K562 (cell line): ENCODE results near the gene SIRT3. TPM values are rescaled to one million over a fixed set of nuclear protein-coding genes. Genes with fewer than 3 reads are reported as not detected.
A peak's percentile ranks its signal among the peaks of the same experiment; 100 is the strongest.

Experiments
- ARNT ChIP-seq, 2 experiments: fragments of 450-650 bp; IDR thresholded peaks; 2 replicates each; pipeline ENCODE4 v1.6.1; 2016; ENCODE audit warnings: mild to moderate bottlenecking in 1 of 2
- BCL6 ChIP-seq: fragments of 250-450 bp; sonication (Bioruptor Pico); IDR thresholded peaks from 2 replicates; pipeline ENCODE4 v1.4.0; 2020
- DDX20 ChIP-seq: fragments of 450-650 bp; IDR thresholded peaks from 2 replicates; pipeline ENCODE4 v1.6.1; 2016; ENCODE audit warnings: missing genetic modification characterization, low read depth, mild to moderate bottlenecking, missing compliant biosample characterization, moderate library complexity
- DIDO1 ChIP-seq: fragments of 450-650 bp; IDR thresholded peaks from 2 replicates; pipeline ENCODE4 v1.6.1; 2016; ENCODE audit warnings: low read depth, missing biosample characterization, missing genetic modification characterization
- ETS2 ChIP-seq: IDR thresholded peaks from 2 replicates; pipeline ENCODE4 v1.6.1; 2016; ENCODE audit warnings: borderline replicate concordance, missing genetic modification characterization, mild to moderate bottlenecking, moderate library complexity, missing compliant biosample characterization; ENCODE audit not compliant: poor library complexity, severe bottlenecking
- ETV1 ChIP-seq: fragments of 450-650 bp; conservative IDR thresholded peaks from 2 replicates; pipeline ENCODE4 v1.6.1; 2016; ENCODE audit warnings: missing genetic modification characterization, control low read depth, low read depth, missing compliant biosample characterization
- GATAD2A ChIP-seq: fragments of 450-650 bp; IDR thresholded peaks from 2 replicates; pipeline ENCODE4 v1.6.1; 2017
- KDM5B ChIP-seq: fragments of 200-600 bp; sonication (generic); IDR thresholded peaks from 2 replicates; pipeline ENCODE4 v1.6.1; 2012; ENCODE audit warnings: low read depth, mild to moderate bottlenecking, moderate library complexity, low read length, control low read depth, inconsistent platforms; ENCODE audit not compliant: insufficient replicate concordance
- MEIS2 ChIP-seq: fragments of 450-650 bp; IDR thresholded peaks from 2 replicates; pipeline ENCODE4 v1.6.1; 2014; ENCODE audit warnings: mild to moderate bottlenecking; ENCODE audit not compliant: partially characterized antibody
- OTX1 ChIP-seq: fragments of 450-650 bp; formaldehyde crosslinking; IDR thresholded peaks from 2 replicates; pipeline ENCODE4 v1.4.0; 2022; ENCODE audit warnings: mild to moderate bottlenecking
- SIRT6 ChIP-seq: IDR thresholded peaks from one replicate; pipeline ENCODE4 v1.6.1; 2012; ENCODE audit warnings: low read depth, mild to moderate bottlenecking, control low read depth, inconsistent platforms, low read length, moderate library complexity
- SP2 ChIP-seq: IDR thresholded peaks from 2 replicates; pipeline ENCODE4 v1.6.1; 2011; ENCODE audit warnings: mild to moderate bottlenecking, low read depth, low read length, moderate library complexity; ENCODE audit not compliant: poor library complexity, severe bottlenecking; ENCODE audit errors: extremely low read depth
- STAT5B ChIP-seq: fragments of 250-450 bp; sonication (Bioruptor Pico); IDR thresholded peaks from 2 replicates; pipeline ENCODE4 v1.8.0; 2021; ENCODE audit warnings: mild to moderate bottlenecking, inconsistent platforms
- TCFL5 ChIP-seq: fragments of 250-450 bp; sonication (Bioruptor Pico); conservative IDR thresholded peaks from 2 replicates; pipeline ENCODE4 v1.6.1; 2021; ENCODE audit warnings: mild to moderate bottlenecking, moderate library complexity, matching md5 sums
- WHSC1 ChIP-seq: IDR thresholded peaks from one replicate; pipeline ENCODE4 v1.6.1; 2012; ENCODE audit warnings: low read length, control low read depth, inconsistent platforms
- ZEB2 ChIP-seq: fragments of 450-650 bp; IDR thresholded peaks from 2 replicates; pipeline ENCODE4 v1.6.1; 2016
- ZNF668 ChIP-seq: fragments of 250-450 bp; sonication (Bioruptor Pico); IDR thresholded peaks from 2 replicates; pipeline ENCODE4 v1.8.0; 2022; ENCODE audit warnings: mild to moderate bottlenecking, inconsistent platforms
- ZNF707 ChIP-seq: fragments of 250-450 bp; sonication (Bioruptor Pico); conservative IDR thresholded peaks from 2 replicates; pipeline ENCODE4 v1.8.0; 2022; ENCODE audit warnings: inconsistent platforms, mild to moderate bottlenecking, moderate library complexity
- ZNF830 ChIP-seq: fragments of 250-450 bp; sonication (Bioruptor Pico); IDR thresholded peaks from 2 replicates; pipeline ENCODE4 v1.5.0; 2021; ENCODE audit warnings: mild to moderate bottlenecking
- polyA plus RNA-seq, 8 experiments: library from polyadenylated mRNA; depleted of rRNA in 4 of 8; stranded (reverse) in 5 of 8; unstranded in 3 of 8; fragments of >200 nt; fragmentation: Nextera tagmentation in 2 of 8; fragmentation: Illumina TruSeq in 1 of 8; extraction: Ambion mirVana in 2 of 8; extraction: Trizol in 1 of 8; gene quantifications; 2 replicates each; pipeline versions ENCODE4 v1.2.1 to v1.2.3, GENCODE V29; 2011 to 2014; ENCODE audit warnings: inconsistent platforms in 1 of 8, missing spikeins in 1 of 8
- total RNA-seq, 7 experiments: library from RNA; depleted of rRNA in 6 of 7; stranded (reverse); fragments of >200 nt in 6 of 7; fragmentation: Illumina TruSeq in 2 of 7; extraction: Trizol in 2 of 7; gene quantifications; 2 replicates each; pipeline versions ENCODE4 v1.2.1 to v1.2.3, GENCODE V29; 2011 to 2021; ENCODE audit warnings: low replicate concordance in 1 of 7
- TF ChIP-seq, protein P1 (sequence below): fragments of 450-650 bp; conservative IDR thresholded peaks from 2 replicates; pipeline ENCODE4 v1.6.1; 2016; ENCODE audit warnings: missing genetic modification characterization, low read depth, mild to moderate bottlenecking, missing compliant biosample characterization, moderate library complexity
- TF ChIP-seq, protein P2 (sequence below): fragments of 200-800 bp; sonication (Bioruptor generic); IDR thresholded peaks from 2 replicates; pipeline ENCODE4 v1.6.1; 2017; ENCODE audit warnings: missing genetic modification characterization, missing compliant biosample characterization
- TF ChIP-seq, protein P3 (sequence below): fragments of 250-450 bp; sonication (Bioruptor Pico); IDR thresholded peaks from 2 replicates; pipeline ENCODE4 v1.8.0; 2022; ENCODE audit warnings: moderate library complexity, mild to moderate bottlenecking, inconsistent platforms
- TF ChIP-seq, protein P4 (sequence below): fragments of 200-800 bp; sonication (Bioruptor generic); IDR thresholded peaks from 2 replicates; pipeline ENCODE4 v1.6.1; 2017; ENCODE audit warnings: missing genetic modification characterization, missing compliant biosample characterization
- TF ChIP-seq, protein P5 (sequence below): sonication (generic); formaldehyde crosslinking; IDR thresholded peaks from 2 replicates; pipeline ENCODE4 v1.8.0; 2022; ENCODE audit warnings: mild to moderate bottlenecking, missing genetic modification reagents

Gene SIRT3
- total and polyA plus RNA-seq, 9 of the 15 experiments (the other 6 are each of a cell fraction or from before 2014, with no cell fraction given), result 1.9 to 27.5 (median 14.5) TPM

DNA sequence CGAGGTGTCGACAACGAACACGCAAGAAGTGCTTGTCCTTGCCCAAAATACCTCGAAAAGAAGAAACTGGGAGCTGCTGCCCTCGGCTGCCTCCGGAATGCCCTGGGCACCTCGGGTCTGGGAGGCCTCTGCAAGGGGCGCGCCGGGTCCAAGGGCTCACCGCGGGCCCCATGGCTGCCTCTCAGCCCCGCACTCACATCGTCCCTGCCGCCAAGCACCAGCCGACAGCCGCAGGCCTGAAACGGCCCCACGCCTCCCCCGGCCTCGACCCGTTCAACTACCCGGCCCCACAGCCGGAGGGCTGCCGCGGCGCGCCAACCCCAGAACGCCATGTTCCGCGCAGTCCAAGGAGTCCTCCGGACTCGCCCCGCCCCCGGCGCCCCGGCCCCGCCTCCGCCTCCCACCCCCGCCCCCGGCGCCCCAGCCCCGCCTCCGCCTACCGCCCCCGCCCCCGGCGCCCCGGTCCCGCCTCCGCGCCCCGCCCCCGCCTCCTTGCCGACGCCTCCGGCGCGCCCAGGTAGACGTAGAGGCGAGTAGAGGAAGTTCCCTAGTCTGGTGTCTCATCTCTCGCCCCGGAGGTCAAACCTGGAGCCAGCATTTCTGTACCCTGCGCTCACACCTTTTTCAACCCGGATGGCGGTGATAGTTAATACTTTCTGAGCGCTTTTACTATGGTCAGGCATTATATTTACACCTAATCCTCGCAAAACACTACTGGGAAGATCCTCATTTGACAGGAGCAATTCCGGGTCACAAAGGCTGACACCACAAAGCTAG lies at the start of gene SIRT3 (continued):
- TF ChIP-seq, protein P1, sequence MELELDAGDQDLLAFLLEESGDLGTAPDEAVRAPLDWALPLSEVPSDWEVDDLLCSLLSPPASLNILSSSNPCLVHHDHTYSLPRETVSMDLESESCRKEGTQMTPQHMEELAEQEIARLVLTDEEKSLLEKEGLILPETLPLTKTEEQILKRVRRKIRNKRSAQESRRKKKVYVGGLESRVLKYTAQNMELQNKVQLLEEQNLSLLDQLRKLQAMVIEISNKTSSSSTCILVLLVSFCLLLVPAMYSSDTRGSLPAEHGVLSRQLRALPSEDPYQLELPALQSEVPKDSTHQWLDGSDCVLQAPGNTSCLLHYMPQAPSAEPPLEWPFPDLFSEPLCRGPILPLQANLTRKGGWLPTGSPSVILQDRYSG (tag), result no peak
- TF ChIP-seq, protein P2, sequence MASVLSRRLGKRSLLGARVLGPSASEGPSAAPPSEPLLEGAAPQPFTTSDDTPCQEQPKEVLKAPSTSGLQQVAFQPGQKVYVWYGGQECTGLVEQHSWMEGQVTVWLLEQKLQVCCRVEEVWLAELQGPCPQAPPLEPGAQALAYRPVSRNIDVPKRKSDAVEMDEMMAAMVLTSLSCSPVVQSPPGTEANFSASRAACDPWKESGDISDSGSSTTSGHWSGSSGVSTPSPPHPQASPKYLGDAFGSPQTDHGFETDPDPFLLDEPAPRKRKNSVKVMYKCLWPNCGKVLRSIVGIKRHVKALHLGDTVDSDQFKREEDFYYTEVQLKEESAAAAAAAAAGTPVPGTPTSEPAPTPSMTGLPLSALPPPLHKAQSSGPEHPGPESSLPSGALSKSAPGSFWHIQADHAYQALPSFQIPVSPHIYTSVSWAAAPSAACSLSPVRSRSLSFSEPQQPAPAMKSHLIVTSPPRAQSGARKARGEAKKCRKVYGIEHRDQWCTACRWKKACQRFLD, result no peak
- TF ChIP-seq ETS2 (tag), result no peak
- TF ChIP-seq, protein P3, sequence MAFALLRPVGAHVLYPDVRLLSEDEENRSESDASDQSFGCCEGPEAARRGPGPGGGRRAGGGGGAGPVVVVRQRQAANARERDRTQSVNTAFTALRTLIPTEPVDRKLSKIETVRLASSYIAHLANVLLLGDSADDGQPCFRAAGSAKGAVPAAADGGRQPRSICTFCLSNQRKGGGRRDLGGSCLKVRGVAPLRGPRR (CRISPR knock-in tag), result no peak
- no peak for TF ChIP-seq SP2
- peak; percentile 84 for TF ChIP-seq KDM5B
- TF ChIP-seq OTX1 (CRISPR knock-in tag), result 0 out of 2 replicates have a peak, but pooled peaks have one; percentile 12
- no peak; the same call in 1 of the 2 replicates for TF ChIP-seq ETV1
- no peak for TF ChIP-seq ZNF668 (CRISPR knock-in tag)
- peak; percentile 67 to 80 for TF ChIP-seq ARNT (IDR thresholded peaks at IDR 0.05)
- TF ChIP-seq ZNF830 (CRISPR knock-in tag), result no peak
- TF ChIP-seq, protein P4, sequence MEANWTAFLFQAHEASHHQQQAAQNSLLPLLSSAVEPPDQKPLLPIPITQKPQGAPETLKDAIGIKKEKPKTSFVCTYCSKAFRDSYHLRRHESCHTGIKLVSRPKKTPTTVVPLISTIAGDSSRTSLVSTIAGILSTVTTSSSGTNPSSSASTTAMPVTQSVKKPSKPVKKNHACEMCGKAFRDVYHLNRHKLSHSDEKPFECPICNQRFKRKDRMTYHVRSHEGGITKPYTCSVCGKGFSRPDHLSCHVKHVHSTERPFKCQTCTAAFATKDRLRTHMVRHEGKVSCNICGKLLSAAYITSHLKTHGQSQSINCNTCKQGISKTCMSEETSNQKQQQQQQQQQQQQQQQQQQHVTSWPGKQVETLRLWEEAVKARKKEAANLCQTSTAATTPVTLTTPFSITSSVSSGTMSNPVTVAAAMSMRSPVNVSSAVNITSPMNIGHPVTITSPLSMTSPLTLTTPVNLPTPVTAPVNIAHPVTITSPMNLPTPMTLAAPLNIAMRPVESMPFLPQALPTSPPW (CRISPR knock-in tag), result peak; percentile 96
- TF ChIP-seq GATAD2A, result no peak
- no peak for TF ChIP-seq BCL6 (CRISPR knock-in tag)
- no peak for TF ChIP-seq TCFL5 (CRISPR knock-in tag)
- no peak for TF ChIP-seq WHSC1
- no peak for TF ChIP-seq DIDO1 (tag)
- no peak for TF ChIP-seq DDX20
- TF ChIP-seq, protein P5, sequence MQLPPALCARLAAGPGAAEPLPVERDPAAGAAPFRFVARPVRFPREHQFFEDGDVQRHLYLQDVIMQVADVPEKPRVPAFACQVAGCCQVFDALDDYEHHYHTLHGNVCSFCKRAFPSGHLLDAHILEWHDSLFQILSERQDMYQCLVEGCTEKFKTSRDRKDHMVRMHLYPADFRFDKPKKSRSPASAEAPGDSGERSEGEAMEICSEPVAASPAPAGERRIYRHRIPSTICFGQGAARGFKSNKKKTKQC (CRISPR knock-in tag), result 0 out of 2 replicates have a peak, but pooled peaks have one; percentile 44
- TF ChIP-seq ZNF707 (CRISPR knock-in tag), result no peak
- TF ChIP-seq SIRT6, result no peak
- TF ChIP-seq ZEB2, result peak; percentile 81
- TF ChIP-seq STAT5B (CRISPR knock-in tag), result no peak
- no peak for TF ChIP-seq MEIS2
